ENCODE results near the gene APOBEC3C.

- TF ChIP-seq CTCF (IDR thresholded peaks at IDR 0.05) (no peak), POLR2A (IDR thresholded peaks at IDR 0.05) (no peak), POLR2AphosphoS5 (IDR thresholded peaks at IDR 0.05) (no peak)
Measured at GRCh38 chr22:39016592-39016991, 2.5 kb downstream of the APOBEC3C start.
